Sciatic nerve (tissue), 2 donors: ENCODE data around the gene LPAR6. TPM values are rescaled to one million over a fixed set of nuclear protein-coding genes. Genes with fewer than 3 reads are reported as not detected.
"Not testable (repeated sequence)": the region's sequence is repeated elsewhere in the genome, so short reads cannot be mapped to it uniquely, and the experiment has no call there.

Source experiments
- ATAC-seq: fragments of 200-7000 bp; cut with Tn5 transposase; one replicate; pipeline ENCODE4 v1.9.1; 2020; ENCODE audit warnings: mild to moderate bottlenecking, moderate library complexity
- DNase-seq: peaks from one replicate; pipeline ENCODE4 v3.0.0-alpha.2; 2020; ENCODE audit warnings: low spot score
- intact Hi-C: fragments of 100-400 bp; cut with DNase I; formaldehyde crosslinking; loops from one replicate; pipeline ENCODE4 v1.14.2; 2022
- total RNA-seq: library from RNA; stranded (reverse); fragmentation: NEBNext Ultra II Directional; extraction: Animal tissue kit (Norgen Biotek cat#: 25700); gene quantifications from one replicate; pipeline ENCODE4 v1.2.1, GENCODE V29; 2021
- donor health status: DM: no; HTN: no; CAD: no.
- donor health status: DM: no; HTN: no; CAD: no.

The LPAR6 gene
- total RNA-seq, 1 donor from 2014 or later, result 55.0 TPM

DNA sequence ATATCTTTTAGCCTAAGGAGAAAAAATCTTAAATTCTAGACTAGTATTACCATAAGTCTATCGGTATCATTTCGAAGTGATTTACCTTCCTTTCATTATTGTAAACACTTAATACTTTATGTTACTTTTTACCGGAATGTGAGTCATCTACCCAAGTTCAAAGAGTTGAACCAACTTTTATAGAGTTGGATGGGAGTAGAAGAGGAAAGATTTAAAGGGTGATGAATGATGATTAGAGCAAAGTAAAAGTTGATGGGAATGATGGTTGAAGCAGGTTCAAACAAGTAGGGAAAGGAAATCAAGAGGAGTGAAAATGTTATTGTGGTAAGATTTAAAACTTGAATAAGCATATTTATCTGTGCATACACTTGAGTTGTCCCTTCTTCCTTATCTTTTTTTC is 11.3 kb upstream of the LPAR6 start:
- DNase-seq, result no peak
- no peak for ATAC-seq
- intact Hi-C loops, result no loop called here

DNA sequence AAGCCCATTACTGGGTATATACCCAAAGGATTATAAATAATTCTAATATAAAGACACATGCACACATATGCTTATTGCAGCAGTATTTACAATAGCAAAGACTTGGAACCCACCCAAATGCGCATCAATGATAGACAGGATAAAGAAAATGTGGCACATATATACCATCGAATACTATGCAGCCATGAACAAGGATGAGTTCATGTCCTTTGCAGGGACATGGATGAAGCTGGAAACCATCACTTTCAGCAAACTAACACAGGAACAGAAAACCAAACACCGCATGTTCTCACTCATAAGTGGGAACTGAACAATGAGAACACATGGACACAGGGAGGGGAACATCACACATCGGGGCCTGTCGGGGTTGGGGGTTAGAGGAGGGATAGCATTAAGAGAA is 9.1 kb upstream of the LPAR6 start:
- DNase-seq, intact Hi-C loops, ATAC-seq: not testable (repeated sequence)

- ATAC-seq, result no peak
- DNase-seq, result no peak
- intact Hi-C loops, result no loop called here
These were observed 2.6 kb upstream of the LPAR6 start for GRCh38 chr13:48415516-48415915.

GRCh38 chr13:48414501-48414900 is 1.6 kb upstream of the LPAR6 start:
- intact Hi-C loops, result loop anchor here (5.0 kb wide), 1 partner anchor 1537 kb away; no protein-coding TSS in a partner anchor
- DNase-seq (no peak), ATAC-seq (no peak)

DNA sequence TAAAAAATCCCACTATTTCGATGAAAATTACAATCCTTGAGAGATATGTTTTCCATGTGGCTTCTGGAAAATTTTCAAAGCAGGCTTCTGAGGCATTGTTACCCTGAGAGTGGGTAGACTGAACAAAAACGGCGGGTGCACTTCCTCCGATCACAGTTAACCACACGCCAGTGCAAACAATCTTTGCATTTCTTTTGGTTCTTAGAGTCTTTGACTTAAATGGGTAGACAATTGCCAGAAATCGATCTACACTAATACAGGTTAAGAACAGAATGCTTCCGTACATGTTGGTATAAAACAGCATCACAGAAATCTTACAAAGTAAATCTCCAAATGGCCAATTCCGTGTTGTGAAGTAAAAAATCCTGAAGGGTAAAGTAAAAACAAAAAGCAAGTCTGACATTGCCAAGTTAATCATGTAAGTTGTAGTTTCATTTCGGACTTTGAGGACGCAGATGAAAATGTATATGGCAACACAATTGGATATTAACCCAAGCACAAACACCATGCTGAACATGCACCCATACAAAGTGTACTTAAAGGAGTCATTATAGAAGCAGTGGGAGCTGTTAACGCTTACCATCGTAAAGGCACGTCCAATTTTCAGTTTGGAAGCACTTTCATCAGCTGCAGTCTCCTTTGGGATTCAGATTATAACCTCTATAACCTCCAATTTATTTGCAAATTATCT is 927 bp downstream of the LPAR6 start:
- DNase-seq (no peak), ATAC-seq (peak; percentile 61)
- intact Hi-C loops, result loop anchor here (5.0 kb wide), 1 partner anchor 1535 kb away; no protein-coding TSS in a partner anchor

GRCh38 chr13:48411147-48411794 is 1.6 kb downstream of the LPAR6 start:
- DNase-seq (no peak), ATAC-seq (no peak)
- intact Hi-C loops, result loop anchor here (5.0 kb wide), 1 partner anchor 1534 kb away; no protein-coding TSS in a partner anchor

DNA sequence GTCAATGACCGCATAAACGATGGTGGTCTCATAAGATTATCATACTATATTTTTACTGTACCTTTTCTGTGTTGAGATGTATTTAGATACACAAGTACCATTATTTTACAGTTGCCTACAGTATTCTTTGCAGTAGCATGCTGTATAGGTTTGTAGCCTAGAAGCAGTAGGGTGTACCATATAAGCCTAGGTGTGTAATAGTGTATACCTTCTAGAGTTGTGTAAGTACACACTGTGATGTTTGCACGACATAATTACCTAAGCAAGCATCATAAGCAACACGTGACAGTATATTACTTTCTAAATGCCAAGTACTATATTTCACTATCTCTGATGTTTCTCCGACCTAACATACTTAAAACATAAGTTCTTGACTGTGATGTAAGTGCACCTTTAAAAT is 2.7 kb downstream of the LPAR6 start:
- DNase-seq (no peak), ATAC-seq (peak; percentile 38)
- intact Hi-C loops, result loop anchor here (5.0 kb wide), 1 partner anchor 1533 kb away; no protein-coding TSS in a partner anchor

DNA sequence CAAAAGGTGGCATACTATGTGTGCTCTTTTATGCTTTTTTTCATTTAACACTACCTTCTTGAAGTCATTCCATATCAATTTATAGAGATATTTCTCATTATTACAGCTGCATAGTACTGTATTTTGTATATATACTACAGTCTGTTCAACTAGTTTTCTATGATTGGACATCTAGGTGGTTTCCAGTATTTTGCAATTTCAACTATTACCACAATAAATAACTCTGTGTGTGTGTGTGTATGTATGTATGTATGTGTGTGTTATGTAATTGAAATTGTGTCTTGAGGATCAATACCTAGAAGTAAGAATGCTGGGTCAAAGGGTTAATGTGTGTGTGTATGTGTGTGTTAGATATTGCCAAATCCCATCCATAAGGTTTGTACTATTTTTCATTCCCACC is 7.0 kb downstream of the LPAR6 start:
- DNase-seq, result no peak
- ATAC-seq, result no peak
- intact Hi-C loops, result no loop called here

- intact Hi-C loops, result no loop called here
- ATAC-seq (no peak), DNase-seq (no peak)
These were observed 8.0 kb downstream of the LPAR6 start for GRCh38 chr13:48404952-48405351.

DNA sequence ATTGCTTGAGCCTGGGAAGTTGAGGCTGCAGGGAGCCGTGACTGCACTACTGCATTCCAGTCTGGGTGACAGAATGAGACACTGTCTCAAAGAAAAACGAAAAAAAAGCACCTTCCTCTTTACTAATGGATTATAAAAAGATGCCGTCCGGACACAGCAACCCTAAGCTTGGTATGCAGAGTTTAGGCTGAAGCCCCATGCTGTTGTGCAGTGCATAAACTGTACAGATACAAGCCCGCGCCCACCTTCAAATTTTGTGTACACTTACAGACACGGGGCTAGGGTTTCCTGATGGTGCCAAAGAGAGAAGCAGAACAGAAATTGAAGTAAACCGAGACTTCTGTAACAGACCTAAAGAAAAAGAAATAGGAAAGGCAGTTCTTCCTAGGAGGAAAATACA is 9.0 kb downstream of the LPAR6 start:
- intact Hi-C loops, result no loop called here
- ATAC-seq, result peak; percentile 12
- no peak for DNase-seq

- no peak for DNase-seq
- intact Hi-C loops, result no loop called here
- ATAC-seq, result peak; percentile 77
These were observed 9.7 kb downstream of the LPAR6 start for GRCh38 chr13:48403151-48403631.

- no peak for DNase-seq
These were observed 10.5 kb downstream of the LPAR6 start for GRCh38 chr13:48402325-48402932.

GRCh38 chr13:48401480-48401879 is 11.4 kb downstream of the LPAR6 start:
- intact Hi-C loops, result no loop called here
- no peak for ATAC-seq
- no peak for DNase-seq

More at GRCh38 chr13:48402325-48402932, 10.5 kb downstream of the LPAR6 start:
- ATAC-seq, result no peak
- intact Hi-C loops, result no loop called here

DNA sequence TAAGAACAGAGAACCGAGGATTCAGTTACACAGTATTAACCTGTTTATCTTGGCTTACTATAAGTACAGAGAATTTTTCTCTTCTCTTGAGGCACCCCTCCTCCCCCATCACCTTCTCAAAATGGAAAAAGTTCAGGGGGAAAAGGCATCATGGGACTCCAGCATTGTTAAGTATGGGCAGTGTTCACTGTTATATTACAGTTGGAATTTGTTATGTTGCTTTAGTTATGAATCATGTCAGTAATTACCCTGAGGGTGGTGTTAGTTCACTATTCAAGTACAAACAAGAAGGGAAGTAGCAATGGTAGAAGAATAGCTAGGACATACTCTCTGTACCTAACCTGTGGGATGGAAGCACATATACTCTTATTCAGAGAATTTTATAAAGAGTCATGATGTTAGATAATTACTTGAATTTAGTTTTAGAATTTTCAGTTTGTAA is 12.0 kb downstream of the LPAR6 start:
- intact Hi-C loops, result no loop called here
- ATAC-seq (peak; percentile 83), DNase-seq (no peak)

DNA sequence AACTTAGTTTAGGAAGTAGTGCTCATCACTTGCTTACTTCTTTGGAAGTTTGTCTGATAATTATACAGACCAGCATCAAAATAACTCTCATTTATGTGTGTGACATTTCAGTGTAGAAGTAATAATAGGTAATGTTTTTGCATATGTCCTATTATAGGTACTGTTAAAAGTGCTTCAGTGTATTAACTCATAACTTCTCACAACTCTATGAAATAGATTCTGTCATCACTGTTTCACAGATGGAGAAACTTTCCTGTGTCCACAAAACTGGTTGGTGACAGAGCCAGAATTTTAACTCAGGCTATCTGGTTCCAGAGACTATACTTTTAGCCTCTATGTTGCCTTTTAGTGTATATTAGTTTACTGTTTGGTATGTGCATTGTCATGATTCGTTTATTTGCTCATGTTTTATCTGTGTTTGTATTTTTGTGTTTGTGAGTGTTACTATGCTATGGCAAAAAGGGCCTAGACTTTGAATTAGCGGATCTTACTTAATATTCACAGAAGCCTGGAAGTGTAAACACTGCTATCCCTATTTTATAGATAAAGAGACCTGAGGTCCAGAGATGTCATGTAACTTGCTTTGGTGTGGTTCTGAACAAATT is 12.7 kb downstream of the LPAR6 start:
- ATAC-seq, result no peak
- DNase-seq, result no peak
- intact Hi-C loops, result no loop called here

- ATAC-seq, result no peak
- DNase-seq, result no peak
- intact Hi-C loops, result no loop called here
These were observed 14.3 kb downstream of the LPAR6 start for GRCh38 chr13:48398450-48399095.

- no peak for DNase-seq
- intact Hi-C loops, result no loop called here
- no peak for ATAC-seq
These were observed 15.2 kb downstream of the LPAR6 start for GRCh38 chr13:48397744-48398143.

- DNase-seq (no peak), ATAC-seq (no peak)
- intact Hi-C loops, result no loop called here
These were observed 19.2 kb downstream of the LPAR6 start for GRCh38 chr13:48393698-48394085.
